Measurements from ENCODE around the gene TXNL4B. TPM values are rescaled to one million over a fixed set of nuclear protein-coding genes. Genes with fewer than 3 reads are reported as not detected.
"Not testable (repeated sequence)": the region's sequence is repeated elsewhere in the genome, so short reads cannot be mapped to it uniquely, and the experiment has no call there.

Gene TXNL4B
- total RNA-seq, 2 experiments from 2014 or later = 20.6 to 21.7 TPM

- ATAC-seq = no peak
- H3K9me3 Mint-ChIP-seq = no peaks in the 10 kb centered on the region
- no peaks in the 10 kb centered on the region for H3K4me1 Mint-ChIP-seq (ENCODE audit: low read depth)
- ChIA-PET CTCF (no interaction called here), POLR2A (no interaction called here)
- no peak for DNase-seq
- no peak for TF ChIP-seq CTCF (IDR thresholded peaks at IDR 0.05)
- intact Hi-C loops (cut with micrococcal nuclease) = no loop called here
- H3K4me3 Mint-ChIP-seq = no peak overlapping the region
- H3K27me3 Mint-ChIP-seq = no peaks in the 10 kb centered on the region
- peaks cover 2% of the 10 kb centered on the region for H3K36me3 Mint-ChIP-seq (ENCODE audit: low read depth)
- no peak overlapping the region for H3K27ac Mint-ChIP-seq
Observed at GRCh38 chr16:72061564-72061963, 31.9 kb downstream of the TXNL4B start.

GRCh38 chr16:72060405-72060804 lies 33.0 kb downstream of the TXNL4B start:
- intact Hi-C loops (cut with micrococcal nuclease) = no loop called here
- no peaks in the 10 kb centered on the region for H3K9me3 Mint-ChIP-seq
- no peak overlapping the region for H3K27ac Mint-ChIP-seq
- CTCF ChIA-PET = no interaction called here
- peaks cover 2% of the 10 kb centered on the region for H3K36me3 Mint-ChIP-seq (ENCODE audit: low read depth)
- no peaks in the 10 kb centered on the region for H3K4me1 Mint-ChIP-seq (ENCODE audit: low read depth)
- H3K27me3 Mint-ChIP-seq = no peaks in the 10 kb centered on the region
- POLR2A ChIA-PET = no interaction called here
- no peak for ATAC-seq
- no peak for DNase-seq
- no peak for TF ChIP-seq CTCF (IDR thresholded peaks at IDR 0.05)
- H3K4me3 Mint-ChIP-seq = no peak overlapping the region

- CTCF ChIA-PET; H3K9me3 Mint-ChIP-seq; intact Hi-C loops (cut with micrococcal nuclease); ATAC-seq; H3K27me3 Mint-ChIP-seq; H3K4me3 Mint-ChIP-seq; POLR2A ChIA-PET; H3K27ac Mint-ChIP-seq; H3K4me1 Mint-ChIP-seq (ENCODE audit: low read depth); DNase-seq; H3K36me3 Mint-ChIP-seq (ENCODE audit: low read depth): not testable (repeated sequence)
Observed at GRCh38 chr16:72059060-72059459, 34.4 kb downstream of the TXNL4B start.

- CTCF ChIA-PET; POLR2A ChIA-PET; H3K9me3 Mint-ChIP-seq; H3K36me3 Mint-ChIP-seq (ENCODE audit: low read depth); intact Hi-C loops (cut with micrococcal nuclease); H3K4me3 Mint-ChIP-seq; ATAC-seq; H3K27ac Mint-ChIP-seq; DNase-seq; H3K27me3 Mint-ChIP-seq; H3K4me1 Mint-ChIP-seq (ENCODE audit: low read depth): not testable (repeated sequence)
Observed at GRCh38 chr16:72057313-72057712, 36.1 kb downstream of the TXNL4B start.

- Mint-ChIP-seq H3K9me3 (no peaks in the 10 kb centered on the region), H3K27me3 (no peaks in the 10 kb centered on the region), H3K4me1 (ENCODE audit: low read depth) (no peaks in the 10 kb centered on the region), H3K4me3 (no peak overlapping the region), H3K36me3 (ENCODE audit: low read depth) (no peaks in the 10 kb centered on the region), H3K27ac (no peak overlapping the region)
- TF ChIP-seq CTCF (IDR thresholded peaks at IDR 0.05) = no peak
- intact Hi-C loops (cut with micrococcal nuclease) = no loop called here
- ATAC-seq = no peak
- ChIA-PET POLR2A (no interaction called here), CTCF (no interaction called here)
- no peak for DNase-seq
Observed at GRCh38 chr16:72055911-72056310, 37.5 kb downstream of the TXNL4B start.

- H3K4me1 Mint-ChIP-seq (ENCODE audit: low read depth); intact Hi-C loops (cut with micrococcal nuclease); H3K27ac Mint-ChIP-seq; POLR2A ChIA-PET; H3K36me3 Mint-ChIP-seq (ENCODE audit: low read depth); H3K9me3 Mint-ChIP-seq; DNase-seq; H3K27me3 Mint-ChIP-seq; ATAC-seq; H3K4me3 Mint-ChIP-seq: not testable (repeated sequence)
- CTCF ChIA-PET = interaction anchor here (0.9 to 1.8 kb wide), 3 partner anchors 12 to 70 kb away, joined by 3 to 4 read pairs (median 3); no protein-coding TSS in a partner anchor
Observed at GRCh38 chr16:72054254-72054847, 39.1 kb downstream of the TXNL4B start, which contains the start of gene HP. HP (plus strand) TSS chr16:72054505; CDS start chr16:72054653, 148 bp downstream.

All from activated CD8-positive, alpha-beta T cell treated with anti-CD3 and anti-CD28 coated beads for 36 hours (primary cell).